Activated B cell treated with CpG ODN at 0.5 μM for 24 hours (primary cell): ENCODE measurements around the gene RBAK. TPM values are rescaled to one million over a fixed set of nuclear protein-coding genes. Genes with fewer than 3 reads are reported as not detected.
"Not testable (repeated sequence)": the region's sequence is repeated elsewhere in the genome, so short reads cannot be mapped to it uniquely, and the experiment has no call there.

Source experiments
- ATAC-seq: fragments of 200-7000 bp; cut with Tn5 transposase; one replicate; pipeline ENCODE4 v1.10.0; 2021; ENCODE audit warnings: low read depth, mild to moderate bottlenecking, moderate library complexity
- CTCF ChIA-PET: fragments of 350-600 bp; sonication (Branson Sonifier 250); formaldehyde crosslinking; loops from one replicate; lab custom pipeline; 2021; ENCODE audit warnings: antibody characterized with exemption; lab: Charles Lee
- POLR2A ChIA-PET: fragments of 350-600 bp; sonication (Branson Sonifier 250); formaldehyde crosslinking; loops from one replicate; lab custom pipeline; 2021; ENCODE audit warnings: antibody characterized with exemption; lab: Charles Lee
- DNase-seq: peaks from one replicate; pipeline ENCODE4 v3.0.0; 2022
- H3K27ac Mint-ChIP-seq: one replicate; pipeline ENCODE4 v1.8.0; 2020; ENCODE audit warnings: mixed read lengths
- H3K27me3 Mint-ChIP-seq: one replicate; pipeline ENCODE4 v1.8.0; 2021; ENCODE audit warnings: mixed read lengths
- H3K36me3 Mint-ChIP-seq: one replicate; pipeline ENCODE4 v1.8.0; 2021; ENCODE audit warnings: low read depth, mixed read lengths
- H3K4me1 Mint-ChIP-seq: one replicate; pipeline ENCODE4 v1.8.0; 2021; ENCODE audit warnings: mixed read lengths
- H3K4me3 Mint-ChIP-seq: one replicate; pipeline ENCODE4 v1.8.0; 2020; ENCODE audit warnings: mild to moderate bottlenecking, mixed read lengths
- H3K9me3 Mint-ChIP-seq: one replicate; pipeline ENCODE4 v1.8.0; 2020; ENCODE audit warnings: mixed read lengths
- intact Hi-C: fragments of 100-400 bp; cut with micrococcal nuclease; formaldehyde crosslinking; loops from one replicate; pipeline ENCODE4 v1.15.1; 2024
- total RNA-seq: library from RNA; stranded (reverse); gene quantifications from 2 replicates; pipeline ENCODE4 v1.2.3, GENCODE V29; 2022
- TF ChIP-seq, protein P1 (sequence below): fragments of 200-600 bp; IDR thresholded peaks from one replicate; pipeline ENCODE4 v1.8.0; 2022; ENCODE audit warnings: antibody characterized with exemption, mild to moderate bottlenecking

RBAK gene
- total RNA-seq, 1 donor from 2014 or later = 20.2 TPM

DNA sequence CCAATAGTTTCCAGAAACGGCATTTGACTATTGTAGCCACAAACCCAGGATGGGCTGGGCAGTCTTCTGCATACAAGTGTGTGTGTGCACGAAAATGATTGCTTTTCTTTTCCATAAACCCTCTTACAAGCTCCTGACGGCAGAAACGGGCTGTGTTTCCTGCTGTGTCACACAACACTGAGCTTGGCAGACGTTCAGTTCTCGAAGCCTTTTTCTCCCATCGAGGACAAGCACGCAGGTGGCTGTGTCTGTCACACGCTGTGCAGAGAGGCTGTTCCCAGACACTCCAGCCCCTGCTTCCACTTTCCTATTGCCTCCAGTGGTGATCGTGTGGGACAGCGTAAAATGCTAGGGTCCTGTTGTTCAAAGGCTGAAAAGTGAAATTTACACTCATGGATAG, 32.1 kb downstream of the RBAK start:
- POLR2A ChIA-PET = no interaction called here
- Mint-ChIP-seq H3K4me3 (no peak overlapping the region), H3K36me3 (no peaks in the 10 kb centered on the region), H3K9me3 (no peaks in the 10 kb centered on the region), H3K27ac (no peak overlapping the region), H3K4me1 (no peaks in the 10 kb centered on the region), H3K27me3 (peaks cover 19% of the 10 kb centered on the region)
- ATAC-seq = no peak
- intact Hi-C loops = no loop called here
- DNase-seq = no peak
- TF ChIP-seq, protein P1, sequence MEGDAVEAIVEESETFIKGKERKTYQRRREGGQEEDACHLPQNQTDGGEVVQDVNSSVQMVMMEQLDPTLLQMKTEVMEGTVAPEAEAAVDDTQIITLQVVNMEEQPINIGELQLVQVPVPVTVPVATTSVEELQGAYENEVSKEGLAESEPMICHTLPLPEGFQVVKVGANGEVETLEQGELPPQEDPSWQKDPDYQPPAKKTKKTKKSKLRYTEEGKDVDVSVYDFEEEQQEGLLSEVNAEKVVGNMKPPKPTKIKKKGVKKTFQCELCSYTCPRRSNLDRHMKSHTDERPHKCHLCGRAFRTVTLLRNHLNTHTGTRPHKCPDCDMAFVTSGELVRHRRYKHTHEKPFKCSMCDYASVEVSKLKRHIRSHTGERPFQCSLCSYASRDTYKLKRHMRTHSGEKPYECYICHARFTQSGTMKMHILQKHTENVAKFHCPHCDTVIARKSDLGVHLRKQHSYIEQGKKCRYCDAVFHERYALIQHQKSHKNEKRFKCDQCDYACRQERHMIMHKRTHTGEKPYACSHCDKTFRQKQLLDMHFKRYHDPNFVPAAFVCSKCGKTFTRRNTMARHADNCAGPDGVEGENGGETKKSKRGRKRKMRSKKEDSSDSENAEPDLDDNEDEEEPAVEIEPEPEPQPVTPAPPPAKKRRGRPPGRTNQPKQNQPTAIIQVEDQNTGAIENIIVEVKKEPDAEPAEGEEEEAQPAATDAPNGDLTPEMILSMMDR = no peak
- CTCF ChIA-PET = no interaction called here

DNA sequence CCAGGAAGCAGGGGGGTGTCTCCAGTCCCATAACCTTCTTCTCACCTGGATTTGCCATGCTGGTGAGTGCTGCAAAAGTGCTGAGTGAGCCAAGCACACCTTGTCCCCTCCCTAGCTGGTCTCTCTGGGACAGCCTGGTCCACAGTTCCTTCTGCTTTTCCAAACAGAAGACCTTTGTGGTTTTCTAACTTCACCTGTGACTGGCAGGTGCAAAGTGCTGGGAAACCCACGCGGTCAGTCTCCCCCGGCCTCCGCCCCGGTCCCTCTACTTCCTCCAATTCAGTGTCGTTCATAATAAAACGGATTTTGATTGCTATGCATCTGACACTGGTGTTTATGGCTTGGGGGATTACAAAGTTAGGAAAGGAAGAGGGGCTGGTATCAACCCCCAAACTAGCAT, 37.1 kb downstream of the RBAK start:
- Mint-ChIP-seq H3K4me3 (no peak overlapping the region), H3K27ac (no peak overlapping the region)
- POLR2A ChIA-PET = no interaction called here

DNA sequence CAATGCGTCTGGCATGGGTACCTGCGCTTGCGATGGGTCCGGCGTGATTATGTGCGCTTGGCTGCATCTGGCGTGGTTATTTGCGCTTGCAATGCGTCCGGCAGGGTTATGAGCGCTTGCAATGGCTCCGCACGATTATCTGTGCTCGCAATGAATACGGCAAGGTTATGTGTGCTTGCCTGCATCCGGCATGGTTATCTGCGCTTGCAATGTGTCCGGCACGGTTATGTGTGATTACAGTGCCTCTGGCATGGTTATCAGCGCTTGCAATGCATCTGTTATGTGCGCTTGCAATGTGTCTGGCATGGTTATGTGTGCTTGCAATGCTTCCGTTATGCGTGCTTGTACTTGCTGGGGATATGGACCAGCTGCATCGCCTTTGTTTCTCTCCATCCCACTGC, 37.7 kb downstream of the RBAK start:
- POLR2A ChIA-PET = no interaction called here
- Mint-ChIP-seq H3K27me3 (peaks cover 4% of the 10 kb centered on the region), H3K4me1 (no peaks in the 10 kb centered on the region), H3K36me3 (no peaks in the 10 kb centered on the region), H3K27ac (no peak overlapping the region), H3K9me3 (no peaks in the 10 kb centered on the region), H3K4me3 (no peak overlapping the region)
- intact Hi-C loops = no loop called here
- DNase-seq = no peak
- CTCF ChIA-PET = interaction anchor here (2.4 to 4.8 kb wide), 3 partner anchors 110 to 286 kb away, joined by 14 to 35 read pairs (median 32); no protein-coding TSS in a partner anchor
- no peak for ATAC-seq
- TF ChIP-seq, protein P1 = no peak

More for the DNA sequence above, 37.1 kb downstream of the RBAK start:
- TF ChIP-seq, protein P1 = no peak
- CTCF ChIA-PET = no interaction called here
- DNase-seq = no peak
- ATAC-seq = no peak
- Mint-ChIP-seq H3K9me3 (no peaks in the 10 kb centered on the region), H3K36me3 (no peaks in the 10 kb centered on the region), H3K4me1 (no peaks in the 10 kb centered on the region), H3K27me3 (peaks cover 7% of the 10 kb centered on the region)
- intact Hi-C loops = no loop called here

DNA sequence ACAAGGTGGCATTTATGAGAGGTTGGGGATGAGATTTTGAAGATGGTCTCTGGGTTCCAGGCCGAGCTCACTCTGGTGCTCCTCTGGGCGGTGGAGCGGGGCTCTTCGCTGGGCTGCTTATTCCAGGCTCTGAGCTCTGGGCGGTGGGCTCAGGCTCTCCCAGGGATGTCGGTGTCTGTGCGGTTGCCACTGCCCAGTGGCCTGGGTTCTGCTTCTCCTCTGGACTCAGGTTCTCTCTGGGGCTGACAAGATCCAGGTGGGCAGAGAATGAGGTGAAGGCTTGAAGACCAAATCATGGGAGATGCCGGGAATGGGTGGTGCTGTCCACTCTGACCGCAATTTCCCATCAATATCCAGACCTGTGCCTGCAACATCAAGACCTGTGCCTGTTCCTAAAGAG, 40.6 kb downstream of the RBAK start:
- TF ChIP-seq, protein P1 = no peak
- ChIA-PET POLR2A (no interaction called here), CTCF (interaction anchor here (1.2 to 4.8 kb wide), 4 partner anchors 12 to 289 kb away, joined by 4 to 35 read pairs (median 20); no protein-coding TSS in a partner anchor)
- Mint-ChIP-seq H3K9me3 (no peaks in the 10 kb centered on the region), H3K4me1 (no peaks in the 10 kb centered on the region), H3K27me3 (peaks cover 2% of the 10 kb centered on the region), H3K36me3 (no peaks in the 10 kb centered on the region), H3K27ac (no peak overlapping the region), H3K4me3 (no peak overlapping the region)
- ATAC-seq = no peak
- intact Hi-C loops = no loop called here
- no peak for DNase-seq

DNA sequence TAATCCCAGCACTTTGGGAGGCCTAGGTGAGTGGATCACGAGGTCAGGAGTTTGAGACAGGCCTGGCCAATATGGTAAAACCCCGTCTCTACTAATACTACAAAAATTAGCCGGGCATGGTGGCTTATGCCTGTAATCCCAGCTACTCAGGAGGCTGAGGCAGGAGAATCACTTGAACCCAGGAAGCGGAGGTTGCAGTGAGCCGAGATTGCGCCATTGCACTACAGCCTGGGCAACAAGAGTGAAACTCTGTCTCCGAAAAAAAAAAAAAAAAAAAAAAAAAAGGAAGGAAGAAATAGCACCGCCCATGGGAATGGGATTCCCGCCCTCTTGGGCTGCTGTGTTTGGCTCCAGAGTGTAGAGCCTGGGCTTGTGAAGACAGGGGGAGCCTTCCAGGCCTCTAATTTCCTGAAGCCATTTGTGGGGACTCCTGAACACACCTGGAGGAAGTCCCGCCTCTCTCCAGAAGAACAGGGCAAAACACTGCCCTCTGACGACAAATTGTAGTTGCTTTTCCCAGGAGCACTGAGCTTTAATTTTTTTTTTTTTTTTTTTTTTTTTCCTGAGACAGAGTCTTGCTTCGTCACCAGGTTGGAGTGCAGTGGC, 42.7 kb downstream of the RBAK start:
- H3K9me3 Mint-ChIP-seq, POLR2A ChIA-PET, ATAC-seq, H3K27ac Mint-ChIP-seq, intact Hi-C loops, DNase-seq, H3K36me3 Mint-ChIP-seq, H3K4me1 Mint-ChIP-seq, H3K27me3 Mint-ChIP-seq, H3K4me3 Mint-ChIP-seq: not testable (repeated sequence)
- CTCF ChIA-PET = interaction anchor here (0.8 kb wide), 1 partner anchor 114 kb away, joined by 3 read pairs; no protein-coding TSS in a partner anchor
